Measurements from ENCODE around the gene SULT6B1. TPM values are rescaled to one million over a fixed set of nuclear protein-coding genes. Genes with fewer than 3 reads are reported as not detected.
"Not testable (repeated sequence)": the region's sequence is repeated elsewhere in the genome, so short reads cannot be mapped to it uniquely, and the experiment has no call there.

SULT6B1 gene
- total RNA-seq, 1 experiment from 2014 or later, result not detected

DNA sequence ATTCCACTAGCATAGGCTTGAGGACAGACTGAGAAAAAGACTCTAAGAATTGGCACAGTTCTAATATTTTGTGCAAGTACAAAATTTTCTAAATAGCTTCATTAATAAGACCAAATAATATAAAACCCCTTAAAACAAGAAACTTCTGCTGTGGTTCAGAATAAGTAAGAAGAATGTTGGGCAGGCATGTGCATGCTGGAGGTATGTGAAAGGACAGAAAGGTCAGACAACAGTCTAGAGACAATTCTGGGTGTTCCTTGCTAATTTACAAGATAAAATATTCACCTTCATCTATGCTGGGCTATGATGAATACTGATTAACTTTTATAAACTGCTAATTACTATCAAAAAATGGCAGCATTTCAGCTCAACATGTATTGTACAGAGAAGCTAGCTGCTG lies 22.7 kb upstream of the SULT6B1 start:
- Histone ChIP-seq H2AFZ (ENCODE audit: low read length) (no peak overlapping the region), H3K27me3 (ENCODE audit: insufficient read depth, low read length) (no peaks in the 10 kb centered on the region), H3K23ac (ENCODE audit: insufficient read length, low read depth, low read length) (no peak overlapping the region), H4K8ac (replicated peaks; ENCODE audit: insufficient read length, low read depth, low read length) (no peak overlapping the region), H3K27ac (ENCODE audit: insufficient read length, low read depth, low read length) (no peak overlapping the region), H2BK120ac (ENCODE audit: low read depth, low read length, poor library complexity, severe bottlenecking) (no peak overlapping the region), H3K4ac (ENCODE audit: low read depth, low read length) (no peak overlapping the region), H3K4me2 (ENCODE audit: insufficient read depth, insufficient read length, low read length) (no peak overlapping the region), H2BK12ac (ENCODE audit: insufficient read length, low read depth, low read length) (no peak overlapping the region), H3K79me2 (ENCODE audit: insufficient read depth, low read length) (no peaks in the 10 kb centered on the region), H3K9me3 (ENCODE audit: control insufficient read depth, low read depth, low read length) (peaks cover 14% of the 10 kb centered on the region), H3K14ac (ENCODE audit: insufficient read depth, low read length) (no peak overlapping the region), H3K9ac (ENCODE audit: extremely low read depth, insufficient read length, low read length) (no peak overlapping the region), H2BK20ac (ENCODE audit: low read depth, low read length, poor library complexity, severe bottlenecking) (no peak overlapping the region), H2BK5ac (ENCODE audit: insufficient read length, low read length) (no peak overlapping the region), H3T11ph (ENCODE audit: low read length) (no peak overlapping the region), H4K5ac (ENCODE audit: insufficient read length, low read depth, low read length) (no peak overlapping the region), H3K56ac (ENCODE audit: insufficient read length, low read depth, low read length) (no peak overlapping the region), H3K4me1 (ENCODE audit: insufficient read depth, low read length) (no peaks in the 10 kb centered on the region), H4K91ac (ENCODE audit: insufficient read length, low read depth, low read length) (no peak overlapping the region), H3K79me1 (ENCODE audit: insufficient read depth, low read depth, low read length, poor library complexity, severe bottlenecking) (peaks cover 2% of the 10 kb centered on the region), H2BK15ac (ENCODE audit: low read depth, low read length) (no peak overlapping the region), H3K18ac (ENCODE audit: insufficient read length, low read depth, low read length) (no peak overlapping the region), H3K23me2 (ENCODE audit: insufficient read length, low read depth, low read length, poor library complexity, severe bottlenecking) (no peaks in the 10 kb centered on the region), H4K20me1 (ENCODE audit: control insufficient read depth, insufficient read depth, insufficient read length) (no peaks in the 10 kb centered on the region), H2AK5ac (ENCODE audit: insufficient read length, low read length) (no peak overlapping the region)
- Mint-ChIP-seq H3K4me3 (no peak overlapping the region), H3K4me1 (peaks cover 44% of the 10 kb centered on the region in 2 experiments), H3K27ac (peak overlapping the region in 1 of 3 experiments; percentile 83; a peak in 2 of 7 replicates), H3K36me3 (ENCODE audit: insufficient read depth in 1 of 3, low read depth in 3 of 3) (peaks cover 83 to 93% (median 91%) of the 10 kb centered on the region in 3 experiments), H3K27me3 (ENCODE audit: low read depth) (no peaks in the 10 kb centered on the region), H3K9me3 (peaks cover 20 to 39% of the 10 kb centered on the region in 2 experiments)
- no peak for DNase-seq
- TF ChIP-seq, protein P1, sequence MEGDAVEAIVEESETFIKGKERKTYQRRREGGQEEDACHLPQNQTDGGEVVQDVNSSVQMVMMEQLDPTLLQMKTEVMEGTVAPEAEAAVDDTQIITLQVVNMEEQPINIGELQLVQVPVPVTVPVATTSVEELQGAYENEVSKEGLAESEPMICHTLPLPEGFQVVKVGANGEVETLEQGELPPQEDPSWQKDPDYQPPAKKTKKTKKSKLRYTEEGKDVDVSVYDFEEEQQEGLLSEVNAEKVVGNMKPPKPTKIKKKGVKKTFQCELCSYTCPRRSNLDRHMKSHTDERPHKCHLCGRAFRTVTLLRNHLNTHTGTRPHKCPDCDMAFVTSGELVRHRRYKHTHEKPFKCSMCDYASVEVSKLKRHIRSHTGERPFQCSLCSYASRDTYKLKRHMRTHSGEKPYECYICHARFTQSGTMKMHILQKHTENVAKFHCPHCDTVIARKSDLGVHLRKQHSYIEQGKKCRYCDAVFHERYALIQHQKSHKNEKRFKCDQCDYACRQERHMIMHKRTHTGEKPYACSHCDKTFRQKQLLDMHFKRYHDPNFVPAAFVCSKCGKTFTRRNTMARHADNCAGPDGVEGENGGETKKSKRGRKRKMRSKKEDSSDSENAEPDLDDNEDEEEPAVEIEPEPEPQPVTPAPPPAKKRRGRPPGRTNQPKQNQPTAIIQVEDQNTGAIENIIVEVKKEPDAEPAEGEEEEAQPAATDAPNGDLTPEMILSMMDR (conservative IDR thresholded peaks at IDR 0.05), result no peak

DNA sequence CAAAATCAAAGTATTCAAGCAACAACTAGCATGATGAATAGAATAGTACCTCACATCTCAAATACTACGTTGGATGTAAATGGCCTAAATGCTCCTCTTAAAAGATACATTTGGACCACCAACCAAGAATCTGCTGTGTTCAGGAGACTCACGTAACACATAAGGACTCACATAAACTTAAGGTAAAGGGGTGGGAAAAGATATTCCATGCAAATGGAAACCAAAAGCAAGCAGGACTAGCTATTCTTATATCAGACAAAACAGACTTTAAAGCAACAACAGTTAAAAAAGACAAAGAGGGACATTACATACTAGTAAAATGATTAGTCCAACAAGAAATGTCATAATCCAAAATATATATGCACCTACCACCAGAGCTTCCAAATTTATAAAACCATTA lies 18.3 kb upstream of the SULT6B1 start:
- not testable (repeated sequence) for H3K23me2 ChIP-seq (ENCODE audit: insufficient read length, low read depth, low read length, poor library complexity, severe bottlenecking); H4K8ac ChIP-seq (replicated peaks; ENCODE audit: insufficient read length, low read depth, low read length); H3K9ac ChIP-seq (ENCODE audit: extremely low read depth, insufficient read length, low read length); H3K4ac ChIP-seq (ENCODE audit: low read depth, low read length); H2AK5ac ChIP-seq (ENCODE audit: insufficient read length, low read length); H2BK20ac ChIP-seq (ENCODE audit: low read depth, low read length, poor library complexity, severe bottlenecking); H3K27me3 ChIP-seq (ENCODE audit: insufficient read depth, low read length); H3K79me1 ChIP-seq (ENCODE audit: insufficient read depth, low read depth, low read length, poor library complexity, severe bottlenecking); H2AFZ ChIP-seq (ENCODE audit: low read length); H3K18ac ChIP-seq (ENCODE audit: insufficient read length, low read depth, low read length); H3K27me3 Mint-ChIP-seq (ENCODE audit: low read depth); H2BK15ac ChIP-seq (ENCODE audit: low read depth, low read length); H3K4me1 ChIP-seq (ENCODE audit: insufficient read depth, low read length); DNase-seq; H3K23ac ChIP-seq (ENCODE audit: insufficient read length, low read depth, low read length); H3K79me2 ChIP-seq (ENCODE audit: insufficient read depth, low read length); H2BK5ac ChIP-seq (ENCODE audit: insufficient read length, low read length); H4K91ac ChIP-seq (ENCODE audit: insufficient read length, low read depth, low read length); H3K14ac ChIP-seq (ENCODE audit: insufficient read depth, low read length); H3K4me3 Mint-ChIP-seq; H2BK12ac ChIP-seq (ENCODE audit: insufficient read length, low read depth, low read length); H3T11ph ChIP-seq (ENCODE audit: low read length); H4K20me1 ChIP-seq (ENCODE audit: control insufficient read depth, insufficient read depth, insufficient read length); H2BK120ac ChIP-seq (ENCODE audit: low read depth, low read length, poor library complexity, severe bottlenecking); H3K56ac ChIP-seq (ENCODE audit: insufficient read length, low read depth, low read length); H3K4me2 ChIP-seq (ENCODE audit: insufficient read depth, insufficient read length, low read length)
- Mint-ChIP-seq H3K4me1 (peaks cover 56 to 59% of the 10 kb centered on the region in 2 experiments), H3K9me3 (peaks cover 42 to 57% of the 10 kb centered on the region in 2 experiments), H3K27ac (peak overlapping the region; percentile 72 to 99 (median 98)), H3K36me3 (ENCODE audit: insufficient read depth in 1 of 3, low read depth in 3 of 3) (peaks cover 90 to 92% (median 90%) of the 10 kb centered on the region in 3 experiments)
- Histone ChIP-seq H4K5ac (ENCODE audit: insufficient read length, low read depth, low read length) (peak overlapping the region; percentile 5), H3K9me3 (ENCODE audit: control insufficient read depth, low read depth, low read length) (peaks cover 21% of the 10 kb centered on the region), H3K27ac (ENCODE audit: insufficient read length, low read depth, low read length) (peak overlapping the region; percentile 87)
- no CpG with 5 or more reads among the region's 2 CpGs for WGBS (ENCODE audit: extremely low coverage, insufficient read length, low lambda C conversion rate)
